H1 (cell line): ENCODE results near the gene SVEP1. TPM values are rescaled to one million over a fixed set of nuclear protein-coding genes. Genes with fewer than 3 reads are reported as not detected.

Experiments
- CTCF ChIA-PET: fragments of 300-600 bp; sonication (Branson Sonifier 250); formaldehyde crosslinking; loops from one replicate; lab custom pipeline; 2021; ENCODE audit not compliant: partially characterized antibody; lab: Charles Lee
- POLR2A ChIA-PET: fragments of 300-600 bp; sonication (Branson Sonifier 250); formaldehyde crosslinking; loops from one replicate; lab custom pipeline; 2021; ENCODE audit warnings: inconsistent platforms; ENCODE audit not compliant: partially characterized antibody; lab: Charles Lee
- DNase-seq, 2 experiments: peaks; one replicate each; pipeline versions ENCODE4 v3.0.0 to v3.0.0-alpha.2; 2010 to 2022; ENCODE audit warnings: low spot score in 2 of 2, low read depth in 1 of 2, mixed read lengths in 1 of 2
- FAIRE-seq: peaks from 2 replicates; lab custom pipeline; 2011; peaks lifted over from hg19 to GRCh38; lab: Jason Lieb, UNC
- H2AFZ ChIP-seq: 2 replicates; pipeline ENCODE4 v1.8.1; 2012; ENCODE audit warnings: low read length, inconsistent platforms
- H2AK5ac ChIP-seq: 2 replicates; pipeline ENCODE4 v1.6.1; 2013; ENCODE audit warnings: low read depth, low read length
- H2BK120ac ChIP-seq: replicated peaks from 2 replicates; pipeline ENCODE3; 2013; ENCODE audit warnings: low read depth, low read length, inconsistent platforms
- H2BK12ac ChIP-seq: 2 replicates; pipeline ENCODE4 v1.6.1; 2013; ENCODE audit warnings: low read depth, low read length
- H2BK15ac ChIP-seq: 2 replicates; pipeline ENCODE4 v1.6.1; 2013; ENCODE audit warnings: low read length
- H2BK20ac ChIP-seq: 2 replicates; pipeline ENCODE4 v1.6.1; 2013; ENCODE audit warnings: low read length
- H2BK5ac ChIP-seq: 2 replicates; pipeline ENCODE4 v1.6.1; 2013; ENCODE audit warnings: low read depth, low read length
- H3K14ac ChIP-seq: 2 replicates; pipeline ENCODE4 v1.6.1; 2013; ENCODE audit warnings: inconsistent platforms; ENCODE audit not compliant: insufficient read length
- H3K18ac ChIP-seq: 2 replicates; pipeline ENCODE4 v1.6.1; 2013; ENCODE audit warnings: low read length; ENCODE audit errors: extremely low read depth
- H3K23ac ChIP-seq: 2 replicates; pipeline ENCODE4 v1.6.1; 2013; ENCODE audit warnings: inconsistent platforms; ENCODE audit not compliant: insufficient read length
- H3K23me2 ChIP-seq: 2 replicates; pipeline ENCODE4 v1.6.1; 2013; ENCODE audit warnings: low read depth, low read length
- H3K27ac ChIP-seq: 2 replicates; pipeline ENCODE4 v1.6.1; 2011; ENCODE audit warnings: low read depth, low read length, inconsistent platforms
- H3K27me3 ChIP-seq, 4 experiments: replicated peaks in 1 of 4; 1 replicate in 1 of 4; 2 replicates in 3 of 4; pipeline versions ENCODE4 v1.6.1 to v1.8.1; 2011 to 2013; ENCODE audit warnings: low read length in 3 of 4, mild to moderate bottlenecking in 3 of 4, inconsistent platforms in 2 of 4, mixed read lengths in 2 of 4, moderate library complexity in 1 of 4; ENCODE audit not compliant: control insufficient read depth in 3 of 4, insufficient read depth in 3 of 4; ENCODE audit errors: extremely low read depth in 1 of 4
- H3K36me3 ChIP-seq, 4 experiments: 2 replicates each; pipeline versions ENCODE4 v1.6.1 to v1.8.1; 2011 to 2013; ENCODE audit warnings: mild to moderate bottlenecking in 4 of 4, low read length in 3 of 4, moderate library complexity in 2 of 4, control low read depth in 1 of 4, inconsistent platforms in 1 of 4; ENCODE audit not compliant: insufficient read depth in 4 of 4, control insufficient read depth in 2 of 4
- H3K4ac ChIP-seq: replicated peaks from 2 replicates; pipeline ENCODE3; 2013; ENCODE audit warnings: low read length, low read depth, mixed read lengths, inconsistent platforms; ENCODE audit not compliant: insufficient read length
- H3K4me1 ChIP-seq, 4 experiments: replicated peaks in 1 of 4; 1 replicate in 1 of 4; 2 replicates in 3 of 4; pipeline versions ENCODE4 v1.6.1 to v1.8.1; 2011 to 2013; ENCODE audit warnings: low read length in 3 of 4, inconsistent platforms in 2 of 4, mixed read lengths in 1 of 4; ENCODE audit not compliant: insufficient read depth in 4 of 4, control insufficient read depth in 3 of 4
- H3K4me2 ChIP-seq, 2 experiments: 2 replicates each; pipeline versions ENCODE4 v1.6.1 to v1.8.1; 2011 to 2013; ENCODE audit warnings: low read depth in 2 of 2, low read length in 2 of 2, control low read depth in 1 of 2, inconsistent platforms in 1 of 2, mild to moderate bottlenecking in 1 of 2; ENCODE audit not compliant: insufficient read depth in 1 of 2
- H3K4me3 ChIP-seq, 4 experiments: fragments of 200-600, 300-600 bp in 1 of 4; sonication (generic), shearing (Covaris generic), sonication (Bioruptor Twin) in 1 of 4; 2 replicates each; pipeline versions ENCODE4 v1.5.1 to v1.8.1; 2011 to 2016; ENCODE audit warnings: low read length in 4 of 4, low read depth in 3 of 4, control low read depth in 2 of 4, inconsistent platforms in 2 of 4, mild to moderate bottlenecking in 2 of 4, mixed read lengths in 1 of 4, moderate library complexity in 1 of 4; ENCODE audit not compliant: insufficient read depth in 2 of 4; ENCODE audit errors: extremely low read depth in 1 of 4
- H3K56ac ChIP-seq: replicated peaks from 2 replicates; pipeline ENCODE3; 2013; ENCODE audit warnings: low read depth, mild to moderate bottlenecking, mixed read lengths, low read length, inconsistent platforms; ENCODE audit not compliant: insufficient read length
- H3K79me1 ChIP-seq: 2 replicates; pipeline ENCODE4 v1.6.1; 2013; ENCODE audit warnings: low read depth, low read length, control low read depth
- H3K79me2 ChIP-seq, 2 experiments: 2 replicates each; pipeline versions ENCODE4 v1.6.1 to v1.8.1; 2012 to 2013; ENCODE audit warnings: low read length in 2 of 2, mild to moderate bottlenecking in 2 of 2, inconsistent platforms in 1 of 2; ENCODE audit not compliant: insufficient read depth in 2 of 2, control insufficient read depth in 1 of 2
- H3K9ac ChIP-seq, 4 experiments: replicated peaks in 1 of 4; 1 replicate in 1 of 4; 2 replicates in 3 of 4; pipeline versions ENCODE4 v1.6.1 to v1.8.1; 2011 to 2013; ENCODE audit warnings: low read depth in 3 of 4, low read length in 3 of 4, control low read depth in 2 of 4, mild to moderate bottlenecking in 2 of 4, moderate library complexity in 2 of 4, inconsistent platforms in 1 of 4; ENCODE audit errors: extremely low read depth in 1 of 4
- H3K9me3 ChIP-seq, 2 experiments: 2 replicates each; pipeline versions ENCODE4 v1.6.1 to v1.8.1; 2012 to 2013; ENCODE audit warnings: mild to moderate bottlenecking in 2 of 2, moderate library complexity in 2 of 2, control low read depth in 1 of 2, inconsistent platforms in 1 of 2, low read depth in 1 of 2, low read length in 1 of 2, mixed read lengths in 1 of 2; ENCODE audit not compliant: insufficient read depth in 2 of 2
- H4K20me1 ChIP-seq, 2 experiments: replicated peaks in 1 of 2; 2 replicates each; pipeline versions ENCODE3 to v1.8.1; 2011 to 2013; ENCODE audit warnings: inconsistent platforms in 2 of 2, low read length in 2 of 2, mild to moderate bottlenecking in 1 of 2; ENCODE audit not compliant: insufficient read depth in 2 of 2, control insufficient read depth in 1 of 2
- H4K5ac ChIP-seq: 2 replicates; pipeline ENCODE4 v1.6.1; 2013; ENCODE audit warnings: low read length, low read depth, mixed read lengths, inconsistent platforms; ENCODE audit not compliant: insufficient read length
- H4K8ac ChIP-seq: 2 replicates; pipeline ENCODE4 v1.8.0; 2013; ENCODE audit warnings: mild to moderate bottlenecking, moderate library complexity, low read length, inconsistent platforms; ENCODE audit not compliant: insufficient read depth; ENCODE audit errors: extremely low read depth
- H4K91ac ChIP-seq: replicated peaks from 2 replicates; pipeline ENCODE3; 2013; ENCODE audit warnings: low read length, mixed read lengths, inconsistent platforms; ENCODE audit not compliant: insufficient read length
- CBX8 ChIP-seq: fragments of 300-800, 300-1000 bp; sonication (generic); IDR thresholded peaks from 2 replicates; pipeline ENCODE4 v1.7.1; 2016; ENCODE audit warnings: low read depth, low read length, borderline replicate concordance
- CREB1 ChIP-seq: IDR thresholded peaks from 2 replicates; pipeline ENCODE4 v1.6.1; 2012; ENCODE audit warnings: inconsistent platforms
- CTBP2 ChIP-seq: IDR thresholded peaks from 2 replicates; pipeline ENCODE4 v1.7.0; 2011; ENCODE audit warnings: borderline replicate concordance, mild to moderate bottlenecking, moderate library complexity, mixed read lengths, low read length; ENCODE audit not compliant: insufficient read depth, insufficient read length
- EGR1 ChIP-seq: IDR thresholded peaks from 2 replicates; pipeline ENCODE4 v1.6.1; 2011; ENCODE audit warnings: low read depth, low read length, borderline replicate concordance
- EP300 ChIP-seq, 2 experiments: IDR thresholded peaks; 1 replicate in 1 of 2; 2 replicates in 1 of 2; pipeline ENCODE4 v1.6.1; 2011 to 2012; ENCODE audit warnings: low read depth in 2 of 2, low read length in 2 of 2, mild to moderate bottlenecking in 2 of 2, borderline replicate concordance in 1 of 2, inconsistent platforms in 1 of 2, moderate library complexity in 1 of 2
- EZH2 ChIP-seq: fragments of 200-600 bp; sonication (generic); IDR thresholded peaks from 2 replicates; pipeline ENCODE4 v1.7.1; 2012; ENCODE audit warnings: low read depth, mild to moderate bottlenecking, moderate library complexity, low read length, inconsistent platforms; ENCODE audit not compliant: severe bottlenecking
- KDM5A ChIP-seq: fragments of 200-600 bp; IDR thresholded peaks from 2 replicates; pipeline ENCODE4 v1.7.1; 2012; ENCODE audit warnings: mild to moderate bottlenecking, low read length, inconsistent platforms, mixed read lengths
- POU5F1 ChIP-seq: IDR thresholded peaks from 2 replicates; pipeline ENCODE4 v1.6.1; 2011; ENCODE audit warnings: low read depth, mild to moderate bottlenecking, low read length, moderate library complexity
- TEAD4 ChIP-seq: IDR thresholded peaks from 2 replicates; pipeline ENCODE4 v1.6.1; 2012; ENCODE audit warnings: low read depth, low read length, inconsistent platforms, mixed read lengths
- WGBS, 2 experiments: shearing (Covaris generic) in 1 of 2; methylation state at CpG; one replicate each; pipeline versions ENCODE4 v1.1.6 to v1.1.7; 2013 to 2015; ENCODE audit warnings: low lambda C conversion rate in 2 of 2, mixed read lengths in 2 of 2, inconsistent platforms in 1 of 2, low coverage in 1 of 2, missing lambda C conversion rate in 1 of 2; ENCODE audit not compliant: insufficient replicate concordance in 2 of 2, insufficient coverage in 1 of 2, insufficient read length in 1 of 2; ENCODE audit errors: extremely low coverage in 1 of 2, missing lambda C conversion rate in 1 of 2; 5-methylcytosine and 5-hydroxymethylcytosine counted together
- polyA plus RNA-seq, 7 experiments: library from polyadenylated mRNA; depleted of rRNA in 3 of 7; stranded (reverse) in 5 of 7; unstranded in 2 of 7; fragments of >200 nt in 5 of 7; fragments of 200-250 nt in 2 of 7; gene quantifications; 1 replicate in 5 of 7; 2 replicates in 1 of 7; 4 replicates in 1 of 7; pipeline versions ENCODE4 v1.2.1 to v1.2.3, GENCODE V29; 2011 to 2013; ENCODE audit warnings: missing spikeins in 2 of 7, mixed read lengths in 2 of 7
- total RNA-seq: library from RNA; stranded (reverse); fragmentation: NEBNext Ultra II Directional; extraction: Animal tissue kit (Norgen Biotek cat#: 25700); gene quantifications from 2 replicates; pipeline ENCODE4 v1.2.1, GENCODE V29; 2021
- TF ChIP-seq, protein P1 (sequence below), 3 experiments: IDR thresholded peaks; 1 replicate in 2 of 3; 2 replicates in 1 of 3; pipeline versions ENCODE4 v1.5.1 to v1.6.1; 2011; ENCODE audit warnings: low read length in 3 of 3, mild to moderate bottlenecking in 3 of 3, inconsistent platforms in 2 of 3, low read depth in 1 of 3, moderate library complexity in 1 of 3; ENCODE audit not compliant: insufficient read depth in 1 of 3; ENCODE audit errors: control extremely low read depth in 1 of 3

Gene SVEP1
- total and polyA plus RNA-seq, 2 of the 8 experiments (the other 6 are each of a cell fraction or from before 2014, with no cell fraction given), result 0.11 to 0.37 TPM

DNA sequence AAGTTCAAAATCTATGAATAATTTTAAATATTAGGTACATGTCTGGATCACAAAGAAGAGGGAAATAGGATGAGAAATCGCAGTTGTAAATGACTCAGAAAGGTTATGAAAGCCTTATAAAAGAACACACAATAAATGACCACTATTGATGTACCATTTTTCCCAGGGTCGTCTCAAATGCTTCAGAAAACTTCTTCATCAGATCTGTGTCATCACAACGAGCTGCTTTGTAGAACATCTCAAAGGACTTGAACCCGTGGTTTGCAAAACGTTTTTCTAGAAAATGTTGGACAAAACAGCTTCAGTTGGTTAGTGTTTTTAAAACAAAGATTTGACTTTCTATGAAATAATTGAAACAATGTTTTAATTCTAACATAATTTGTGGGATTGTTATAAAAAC is 100.1 kb downstream of the SVEP1 start:
- 84% methylated on average over 5 of the region's 5 CpGs; no CpG with 5 or more reads in 1 of the 2 experiments for WGBS, 2 experiments
- H3K9me3 ChIP-seq, result no peaks in the 10 kb centered on the region
- H3K14ac ChIP-seq, result no peak overlapping the region
- H3K79me2 ChIP-seq, result no peaks in the 10 kb centered on the region
- no peak overlapping the region for H4K8ac ChIP-seq
- H2BK120ac ChIP-seq, result no peak overlapping the region
- no peak for FAIRE-seq
- H2BK15ac ChIP-seq, result no peak overlapping the region
- H3K23ac ChIP-seq, result no peak overlapping the region
- H3K79me1 ChIP-seq, result no peaks in the 10 kb centered on the region
- CTCF ChIA-PET, result no interaction called here
- no peak overlapping the region for H3K27ac ChIP-seq
- no peak overlapping the region for H3K9ac ChIP-seq
- H4K5ac ChIP-seq, result no peak overlapping the region
- H3K23me2 ChIP-seq, result no peaks in the 10 kb centered on the region
- H2AFZ ChIP-seq, result no peak overlapping the region
- H3K4me1 ChIP-seq, result peaks cover 0 to 3% (median 0%) of the 10 kb centered on the region in 4 experiments; a peak in 1 of 7 replicates
- H3K56ac ChIP-seq, result no peak overlapping the region
- no peak overlapping the region for H3K4ac ChIP-seq
- no peaks in the 10 kb centered on the region for H4K20me1 ChIP-seq
- H4K91ac ChIP-seq, result no peak overlapping the region
- H2BK12ac ChIP-seq, result no peak overlapping the region
- no peak overlapping the region for H3K4me3 ChIP-seq
- H2AK5ac ChIP-seq, result no peak overlapping the region
- no peak for TF ChIP-seq TEAD4
- TF ChIP-seq, protein P1, sequence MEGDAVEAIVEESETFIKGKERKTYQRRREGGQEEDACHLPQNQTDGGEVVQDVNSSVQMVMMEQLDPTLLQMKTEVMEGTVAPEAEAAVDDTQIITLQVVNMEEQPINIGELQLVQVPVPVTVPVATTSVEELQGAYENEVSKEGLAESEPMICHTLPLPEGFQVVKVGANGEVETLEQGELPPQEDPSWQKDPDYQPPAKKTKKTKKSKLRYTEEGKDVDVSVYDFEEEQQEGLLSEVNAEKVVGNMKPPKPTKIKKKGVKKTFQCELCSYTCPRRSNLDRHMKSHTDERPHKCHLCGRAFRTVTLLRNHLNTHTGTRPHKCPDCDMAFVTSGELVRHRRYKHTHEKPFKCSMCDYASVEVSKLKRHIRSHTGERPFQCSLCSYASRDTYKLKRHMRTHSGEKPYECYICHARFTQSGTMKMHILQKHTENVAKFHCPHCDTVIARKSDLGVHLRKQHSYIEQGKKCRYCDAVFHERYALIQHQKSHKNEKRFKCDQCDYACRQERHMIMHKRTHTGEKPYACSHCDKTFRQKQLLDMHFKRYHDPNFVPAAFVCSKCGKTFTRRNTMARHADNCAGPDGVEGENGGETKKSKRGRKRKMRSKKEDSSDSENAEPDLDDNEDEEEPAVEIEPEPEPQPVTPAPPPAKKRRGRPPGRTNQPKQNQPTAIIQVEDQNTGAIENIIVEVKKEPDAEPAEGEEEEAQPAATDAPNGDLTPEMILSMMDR (IDR thresholded peaks at IDR 0.05; ENCODE audit: control extremely low read depth in 1 of 3, insufficient read depth in 1 of 3, low read depth in 1 of 3, low read length in 3 of 3), result no peak
- TF ChIP-seq EZH2, result no peak
- TF ChIP-seq KDM5A, result no peak
- TF ChIP-seq CBX8, result no peak
- TF ChIP-seq POU5F1, result no peak
- TF ChIP-seq EGR1, result no peak
- no peak for TF ChIP-seq CTBP2
- TF ChIP-seq CREB1, result no peak
- no peak for TF ChIP-seq EP300 (IDR thresholded peaks at IDR 0.05; ENCODE audit: borderline replicate concordance in 1 of 2, low read depth in 2 of 2, low read length in 2 of 2)
- TF ChIP-seq, all 59 proteins: peak for 0
- no peak overlapping the region for H3K4me2 ChIP-seq
- no peaks in the 10 kb centered on the region for H3K27me3 ChIP-seq
- POLR2A ChIA-PET, result no interaction called here
- no peak overlapping the region for H2BK5ac ChIP-seq
- H2BK20ac ChIP-seq, result no peak overlapping the region
- no peaks in the 10 kb centered on the region for H3K36me3 ChIP-seq
- no peak for DNase-seq
- no peak overlapping the region for H3K18ac ChIP-seq
